Stimulated activated CD8-positive, alpha-beta memory T cell treated with anti-CD3 and anti-CD28 coated beads, Interleukin-7, amount 100 ng/mL, for 4 hours (primary cell): ENCODE data around the gene SMARCA1.

Source experiments
- DNase-seq, 2 donors: peaks; one replicate each; pipeline ENCODE4 v3.0.0-alpha.2; 2020; ENCODE audit warnings: low read depth in 2 of 2

SMARCA1 gene

GRCh38 chrX:129461801-129462456 is 61.4 kb downstream of the SMARCA1 start:
- no peak for DNase-seq

DNA sequence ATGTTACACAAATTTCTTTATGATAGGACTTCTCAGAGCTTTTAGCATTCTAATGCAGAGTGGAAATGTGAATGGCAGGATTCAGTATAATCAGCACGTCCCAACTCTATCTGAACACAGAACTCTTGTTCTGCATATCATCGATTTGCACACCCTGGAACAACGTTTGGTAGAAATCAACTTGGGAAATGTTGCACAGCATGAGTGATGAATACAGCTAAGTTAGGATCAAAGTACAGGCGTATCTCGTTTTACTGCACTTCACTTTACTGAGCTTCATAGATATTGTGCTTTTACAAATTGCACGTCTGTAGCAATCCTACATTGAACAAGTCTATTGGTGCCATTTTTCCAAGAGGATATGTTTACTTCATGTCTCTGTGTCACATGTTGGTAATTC is 70.8 kb downstream of the SMARCA1 start:
- no peak for DNase-seq

DNA sequence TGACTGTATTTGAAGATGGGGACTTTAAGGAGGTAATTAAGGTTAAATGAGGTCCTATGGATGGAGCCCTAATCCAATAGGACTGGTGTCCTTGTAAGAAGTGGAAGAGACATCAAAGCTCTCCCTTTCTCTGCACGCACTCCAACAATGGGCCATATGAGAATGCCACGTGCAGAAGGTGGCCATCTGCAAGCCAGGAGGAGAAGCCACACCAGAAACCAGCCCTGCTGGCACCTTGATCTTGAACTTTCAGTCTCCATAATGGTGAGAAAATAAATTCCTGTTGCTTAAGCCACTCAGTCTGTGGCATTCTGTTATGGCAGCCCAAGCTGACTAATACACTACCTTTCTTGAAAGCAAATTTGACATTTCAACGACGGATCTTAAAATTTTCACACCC is 73.2 kb downstream of the SMARCA1 start:
- no peak for DNase-seq

GRCh38 chrX:129449148-129449547 is 74.1 kb downstream of the SMARCA1 start:
- no peak for DNase-seq

DNA sequence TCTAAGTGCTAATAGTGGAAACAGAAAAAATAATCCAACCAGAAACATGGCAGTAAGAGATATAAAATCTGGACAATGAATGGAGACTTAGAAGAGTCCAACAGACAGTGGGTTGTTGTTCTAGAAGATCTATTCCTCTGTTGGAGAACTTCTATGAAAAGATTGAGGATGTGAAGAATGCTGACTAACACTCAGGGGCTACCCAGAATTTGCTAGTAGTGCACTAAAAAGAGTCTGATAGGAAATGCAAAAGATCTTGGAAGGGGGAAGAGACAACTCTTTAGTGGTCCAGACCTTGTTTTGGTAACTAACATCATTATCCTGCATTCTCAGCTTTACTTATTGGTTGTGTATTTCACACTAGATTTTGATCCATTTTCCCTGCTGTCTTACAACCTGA is 77.9 kb downstream of the SMARCA1 start:
- DNase-seq: no peak

- no peak for DNase-seq
Measured at GRCh38 chrX:129433945-129434344, 89.3 kb downstream of the SMARCA1 start.

- no peak for DNase-seq
Measured at GRCh38 chrX:129433461-129433860, 89.8 kb downstream of the SMARCA1 start.

DNA sequence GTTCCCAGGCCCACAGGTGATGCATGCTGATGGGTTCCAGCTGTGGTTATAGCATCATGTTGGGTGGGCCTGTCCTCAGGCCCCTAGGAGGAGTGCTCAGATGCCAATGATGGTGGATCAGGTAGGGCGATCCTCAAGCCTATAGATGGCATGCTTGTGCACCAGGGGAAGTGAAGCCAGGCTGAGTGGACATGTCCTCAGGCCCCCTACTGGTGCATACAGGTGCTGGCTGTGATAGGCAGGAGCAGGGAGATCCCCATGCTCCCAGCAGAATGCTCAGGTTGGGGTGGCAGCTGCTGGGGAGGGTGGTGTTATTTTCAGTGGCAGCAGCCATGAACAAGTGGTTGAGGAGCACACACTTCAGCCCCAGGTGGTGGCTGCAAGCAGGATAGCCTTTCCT is 96.0 kb downstream of the SMARCA1 start:
- DNase-seq: no peak

GRCh38 chrX:129423191-129423590 is 100.1 kb downstream of the SMARCA1 start:
- no peak for DNase-seq

GRCh38 chrX:129404670-129405008 is 118.7 kb downstream of the SMARCA1 start:
- DNase-seq: no peak

GRCh38 chrX:129403974-129404669 is 119.2 kb downstream of the SMARCA1 start:
- DNase-seq: no peak
